Measurements from ENCODE around the gene TRDMT1. TPM values are rescaled to one million over a fixed set of nuclear protein-coding genes. Genes with fewer than 3 reads are reported as not detected.

The TRDMT1 gene
- polyA plus RNA-seq, 3 donors = 3.1 to 6.6 (median 5.0) TPM

GRCh38 chr10:17202999-17203398 is 1.5 kb upstream of the TRDMT1 start:
- Histone ChIP-seq H3K4me1 (ENCODE audit: control insufficient read depth in 1 of 2, insufficient read depth in 2 of 2, low read length in 2 of 2) (peaks cover 16 to 27% of the 10 kb centered on the region in 2 donors), H3K9me3 (replicated peaks in 1 of 2; ENCODE audit: control insufficient read depth in 1 of 2, insufficient read depth in 1 of 2, low read length in 2 of 2) (no peaks in the 10 kb centered on the region), H3K27ac (ENCODE audit: low read depth in 1 of 2, low read length in 2 of 2) (no peak overlapping the region), H3K79me2 (ENCODE audit: insufficient read depth, low read length) (peaks cover 14% of the 10 kb centered on the region), H2AFZ (ENCODE audit: insufficient read depth, low read depth, low read length, poor library complexity, severe bottlenecking) (no peak overlapping the region), H3K36me3 (replicated peaks in 1 of 2; ENCODE audit: control insufficient read depth in 1 of 2, insufficient read depth in 2 of 2, low read length in 2 of 2) (no peaks in the 10 kb centered on the region), H3K27me3 (ENCODE audit: control insufficient read depth in 2 of 2, insufficient read depth in 2 of 2, low read length in 2 of 2) (no peaks in the 10 kb centered on the region), H3K9ac (ENCODE audit: insufficient read depth, low read length, poor library complexity, severe bottlenecking) (no peak overlapping the region), H3K4me2 (replicated peaks; ENCODE audit: extremely low read depth, low read length, poor library complexity, severe bottlenecking) (no peak overlapping the region), H4K20me1 (ENCODE audit: insufficient read depth, low read length) (no peaks in the 10 kb centered on the region), H3K4me3 (replicated peaks in 1 of 3; ENCODE audit: low read depth in 2 of 3, low read length in 3 of 3) (no peak overlapping the region)
- Mint-ChIP-seq H3K4me3 (no peak overlapping the region), H3K27ac (peak overlapping the region in 4 of 7 donors; percentile 12 to 100 (median 66)), H3K27me3 (ENCODE audit: low read depth in 3 of 3) (peaks cover 0 to 4% (median 0%) of the 10 kb centered on the region in 3 donors), H3K9me3 (no peaks in the 10 kb centered on the region), H3K4me1 (peaks cover 36% of the 10 kb centered on the region), H3K36me3 (peaks cover 5 to 6% of the 10 kb centered on the region in 2 donors)
- TF ChIP-seq CTCF (IDR thresholded peaks at IDR 0.05) = no peak
- no CpG with 5 or more reads among the region's 4 CpGs for WGBS (ENCODE audit: insufficient coverage)
- DNase-seq = no peak
- intact Hi-C loops (cut with micrococcal nuclease) = loop anchor here (2.0 to 5.0 kb wide), 3 partner anchors 14 to 176 kb away; no protein-coding TSS in a partner anchor

- Histone ChIP-seq H3K79me2 (ENCODE audit: insufficient read depth, low read length) (peaks cover 14% of the 10 kb centered on the region), H2AFZ (ENCODE audit: insufficient read depth, low read depth, low read length, poor library complexity, severe bottlenecking) (no peak overlapping the region)
- TF ChIP-seq CTCF (IDR thresholded peaks at IDR 0.05) = no peak
Observed at GRCh38 chr10:17202506-17202905, 1.0 kb upstream of the TRDMT1 start.

More at GRCh38 chr10:17202506-17202905, 1.0 kb upstream of the TRDMT1 start:
- Mint-ChIP-seq H3K4me1 (peaks cover 36% of the 10 kb centered on the region), H3K27me3 (ENCODE audit: low read depth in 3 of 3) (peaks cover 0 to 4% (median 0%) of the 10 kb centered on the region in 3 donors), H3K9me3 (no peaks in the 10 kb centered on the region), H3K4me3 (no peak overlapping the region), H3K36me3 (peaks cover 5 to 6% of the 10 kb centered on the region in 2 donors), H3K27ac (peak overlapping the region in 4 of 7 donors; percentile 7 to 100 (median 86))
- no CpG with 5 or more reads among the region's 2 CpGs for WGBS (ENCODE audit: insufficient coverage)
- Histone ChIP-seq H3K9ac (ENCODE audit: insufficient read depth, low read length, poor library complexity, severe bottlenecking) (no peak overlapping the region), H4K20me1 (ENCODE audit: insufficient read depth, low read length) (no peaks in the 10 kb centered on the region), H3K27ac (ENCODE audit: low read depth in 1 of 2, low read length in 2 of 2) (no peak overlapping the region), H3K4me1 (ENCODE audit: control insufficient read depth in 1 of 2, insufficient read depth in 2 of 2, low read length in 2 of 2) (peaks cover 16 to 27% of the 10 kb centered on the region in 2 donors), H3K9me3 (replicated peaks in 1 of 2; ENCODE audit: control insufficient read depth in 1 of 2, insufficient read depth in 1 of 2, low read length in 2 of 2) (no peaks in the 10 kb centered on the region), H3K4me2 (replicated peaks; ENCODE audit: extremely low read depth, low read length, poor library complexity, severe bottlenecking) (no peak overlapping the region), H3K27me3 (ENCODE audit: control insufficient read depth in 2 of 2, insufficient read depth in 2 of 2, low read length in 2 of 2) (no peaks in the 10 kb centered on the region), H3K4me3 (replicated peaks in 1 of 3; ENCODE audit: low read depth in 2 of 3, low read length in 3 of 3) (no peak overlapping the region), H3K36me3 (replicated peaks in 1 of 2; ENCODE audit: control insufficient read depth in 1 of 2, insufficient read depth in 2 of 2, low read length in 2 of 2) (no peaks in the 10 kb centered on the region)
- no peak for DNase-seq
- intact Hi-C loops (cut with micrococcal nuclease) = loop anchor here (2.0 to 5.0 kb wide), 3 partner anchors 14 to 175 kb away; no protein-coding TSS in a partner anchor
